ENCODE data around the gene CDKN2D. TPM values are rescaled to one million over a fixed set of nuclear protein-coding genes. Genes with fewer than 3 reads are reported as not detected.

Gene CDKN2D
- total RNA-seq, 2 experiments from 2014 or later, result 62.1 to 67.1 TPM

DNA sequence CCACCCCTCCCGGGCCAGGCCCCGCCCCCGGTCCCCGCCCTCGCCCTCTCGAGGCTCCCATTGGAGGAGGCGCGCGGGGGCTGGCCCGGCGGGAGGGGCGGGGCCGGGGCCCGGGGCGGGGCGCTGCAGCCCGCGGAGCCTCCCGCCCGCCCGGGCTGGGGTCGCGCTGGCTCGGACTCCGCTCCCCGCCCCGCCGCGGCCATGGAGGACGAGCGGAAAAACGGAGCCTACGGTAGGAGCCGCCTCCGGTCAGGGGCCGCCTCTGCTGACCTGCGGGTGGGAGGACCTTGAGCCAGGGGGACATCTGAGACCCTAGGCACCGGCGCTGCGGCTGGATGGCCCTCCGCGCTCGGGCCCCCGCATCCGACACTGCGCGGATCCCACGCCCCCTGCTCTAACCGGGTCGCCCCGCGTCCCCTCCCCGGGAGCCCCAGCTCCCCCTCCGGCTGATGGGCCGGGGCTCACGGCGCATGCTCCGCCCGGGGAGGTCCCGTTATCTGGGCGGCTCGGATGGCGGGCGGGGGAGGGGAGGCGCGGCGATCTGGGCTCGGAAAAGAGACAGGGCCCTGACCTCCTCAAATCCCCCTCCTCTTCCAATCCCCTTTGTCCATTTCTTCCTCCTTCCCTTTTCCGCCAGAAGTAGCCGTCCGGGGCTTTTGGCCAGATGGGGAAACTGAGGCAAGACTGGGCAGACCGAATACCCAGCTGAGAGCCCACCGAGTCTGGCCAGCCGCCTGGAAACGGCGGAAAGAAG lies 33.7 kb upstream of the CDKN2D start:
- H3K4me1 Mint-ChIP-seq (ENCODE audit: low read depth), result peaks cover 21% of the 10 kb centered on the region
- ATAC-seq (peak; percentile 86), DNase-seq (peak; percentile 93)
- H3K4me3 Mint-ChIP-seq, result peak overlapping the region; percentile 96
- TF ChIP-seq, protein P1, sequence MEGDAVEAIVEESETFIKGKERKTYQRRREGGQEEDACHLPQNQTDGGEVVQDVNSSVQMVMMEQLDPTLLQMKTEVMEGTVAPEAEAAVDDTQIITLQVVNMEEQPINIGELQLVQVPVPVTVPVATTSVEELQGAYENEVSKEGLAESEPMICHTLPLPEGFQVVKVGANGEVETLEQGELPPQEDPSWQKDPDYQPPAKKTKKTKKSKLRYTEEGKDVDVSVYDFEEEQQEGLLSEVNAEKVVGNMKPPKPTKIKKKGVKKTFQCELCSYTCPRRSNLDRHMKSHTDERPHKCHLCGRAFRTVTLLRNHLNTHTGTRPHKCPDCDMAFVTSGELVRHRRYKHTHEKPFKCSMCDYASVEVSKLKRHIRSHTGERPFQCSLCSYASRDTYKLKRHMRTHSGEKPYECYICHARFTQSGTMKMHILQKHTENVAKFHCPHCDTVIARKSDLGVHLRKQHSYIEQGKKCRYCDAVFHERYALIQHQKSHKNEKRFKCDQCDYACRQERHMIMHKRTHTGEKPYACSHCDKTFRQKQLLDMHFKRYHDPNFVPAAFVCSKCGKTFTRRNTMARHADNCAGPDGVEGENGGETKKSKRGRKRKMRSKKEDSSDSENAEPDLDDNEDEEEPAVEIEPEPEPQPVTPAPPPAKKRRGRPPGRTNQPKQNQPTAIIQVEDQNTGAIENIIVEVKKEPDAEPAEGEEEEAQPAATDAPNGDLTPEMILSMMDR (IDR thresholded peaks at IDR 0.05), result no peak
- peaks cover 14% of the 10 kb centered on the region for H3K36me3 Mint-ChIP-seq (ENCODE audit: low read depth)
- no peaks in the 10 kb centered on the region for H3K27me3 Mint-ChIP-seq
- POLR2A ChIA-PET, result interaction anchor here (0.7 to 4.8 kb wide), 11 partner anchors 8 to 99 kb away, joined by 3 to 25 read pairs (median 9); partner anchors contain the start of genes CDKN2D and QTRT1
- intact Hi-C loops (cut with micrococcal nuclease), result loop anchor here (5.0 kb wide), 1 partner anchor 40 kb away; no protein-coding TSS in a partner anchor
- H3K27ac Mint-ChIP-seq, result peak overlapping the region; percentile 96
- CTCF ChIA-PET, result interaction anchor here (1.0 to 3.8 kb wide), 5 partner anchors 21 to 115 kb away, joined by 3 to 34 read pairs (median 9); partner anchors contain the start of gene DNM2
- H3K9me3 Mint-ChIP-seq, result no peaks in the 10 kb centered on the region

GRCh38 chr19:10601999-10602329 lies 33.2 kb upstream of the CDKN2D start:
- intact Hi-C loops (cut with micrococcal nuclease), result loop anchor here (5.0 kb wide), 1 partner anchor 40 kb away; no protein-coding TSS in a partner anchor
- Mint-ChIP-seq H3K9me3 (no peaks in the 10 kb centered on the region), H3K4me1 (ENCODE audit: low read depth) (peaks cover 19% of the 10 kb centered on the region), H3K27me3 (no peaks in the 10 kb centered on the region), H3K36me3 (ENCODE audit: low read depth) (peaks cover 12% of the 10 kb centered on the region), H3K27ac (peak overlapping the region; percentile 81), H3K4me3 (peak overlapping the region; percentile 68)
- TF ChIP-seq, protein P1 (IDR thresholded peaks at IDR 0.05), result no peak
- ATAC-seq (no peak), DNase-seq (no peak)
- ChIA-PET CTCF (interaction anchor here (1.0 to 1.8 kb wide), 4 partner anchors 21 to 116 kb away, joined by 3 to 34 read pairs (median 7); partner anchors contain the start of gene DNM2), POLR2A (interaction anchor here (0.9 to 4.8 kb wide), 7 partner anchors 9 to 50 kb away, joined by 3 to 25 read pairs (median 13); partner anchors contain the start of gene CDKN2D)

DNA sequence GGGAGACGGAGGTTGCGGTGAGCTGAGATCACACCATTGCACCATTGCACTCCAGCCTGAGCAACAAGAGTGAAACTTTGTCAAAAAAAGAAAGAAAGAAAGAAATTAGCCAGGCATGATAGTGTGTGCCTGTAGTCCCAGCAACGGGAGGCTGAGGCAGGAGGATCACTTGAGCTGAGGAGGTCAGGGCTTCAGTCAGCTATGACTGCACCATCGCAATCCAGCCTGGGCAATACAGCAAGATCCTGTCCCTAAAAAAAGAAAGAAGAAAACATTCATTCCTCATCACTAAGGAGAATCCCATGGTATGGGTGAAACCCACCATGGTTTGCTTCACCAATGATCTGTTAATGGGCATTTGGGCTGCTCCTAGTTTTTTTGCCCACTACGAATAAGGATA lies 31.4 kb upstream of the CDKN2D start:
- DNase-seq (no peak), ATAC-seq (no peak)
- CTCF ChIA-PET, result interaction anchor here (1.0 to 2.6 kb wide), 3 partner anchors 19 to 46 kb away, joined by 3 to 9 read pairs (median 7); no protein-coding TSS in a partner anchor
- Mint-ChIP-seq H3K9me3 (no peaks in the 10 kb centered on the region), H3K27me3 (no peaks in the 10 kb centered on the region), H3K36me3 (ENCODE audit: low read depth) (peaks cover 12% of the 10 kb centered on the region), H3K27ac (no peak overlapping the region), H3K4me1 (ENCODE audit: low read depth) (peaks cover 36% of the 10 kb centered on the region), H3K4me3 (no peak overlapping the region)
- POLR2A ChIA-PET, result interaction anchor here (0.6 to 3.9 kb wide), 2 partner anchors 12 to 235 kb away, joined by 4 to 13 read pairs; no protein-coding TSS in a partner anchor
- intact Hi-C loops (cut with micrococcal nuclease), result loop anchor here (5.0 kb wide), 1 partner anchor 42 kb away; no protein-coding TSS in a partner anchor
- TF ChIP-seq, protein P1 (IDR thresholded peaks at IDR 0.05), result no peak

DNA sequence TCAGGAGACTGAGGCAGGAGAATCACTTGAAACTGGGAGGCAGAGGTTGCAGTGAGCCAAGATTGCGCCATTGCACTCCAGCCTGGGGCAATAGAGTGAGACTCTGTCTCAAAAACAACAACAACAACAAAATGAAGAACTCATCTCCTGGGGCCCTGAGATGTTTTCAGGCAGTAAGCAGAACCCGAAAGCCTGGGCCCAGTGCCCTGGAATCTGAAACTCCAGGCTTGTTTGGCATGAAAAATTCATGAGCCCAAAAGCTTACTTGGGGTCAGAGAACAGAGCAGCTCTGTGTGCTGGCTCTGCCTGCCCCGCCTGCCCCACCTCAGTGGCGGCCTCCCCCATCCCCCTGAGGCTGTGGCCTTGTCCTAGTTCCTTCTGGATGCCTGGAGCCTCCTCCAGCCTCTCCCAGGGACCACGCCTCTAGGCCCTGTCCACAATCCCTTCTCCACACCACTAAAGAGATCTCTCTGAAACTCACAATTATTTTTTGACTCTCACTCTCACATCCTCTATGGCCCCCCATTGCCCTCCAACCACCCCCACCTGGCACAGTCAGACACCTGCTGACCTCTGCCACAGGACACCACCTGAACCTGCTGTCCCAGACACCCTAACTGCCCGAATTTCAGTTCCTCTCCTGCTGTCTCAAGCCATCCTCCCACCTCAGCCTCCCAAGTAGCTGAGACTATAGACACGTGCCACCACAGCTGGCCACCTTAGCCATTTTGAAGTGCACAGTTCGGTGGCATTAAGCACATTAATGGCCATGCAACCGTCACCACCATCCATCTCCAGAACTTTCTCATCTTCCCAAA lies 25.2 kb upstream of the CDKN2D start:
- intact Hi-C loops (cut with micrococcal nuclease), result no loop called here
- no peak for ATAC-seq
- CTCF ChIA-PET, result interaction anchor here (3.5 to 6.3 kb wide), 2 partner anchors 13 to 50 kb away, joined by 12 to 50 read pairs; no protein-coding TSS in a partner anchor
- POLR2A ChIA-PET, result interaction anchor here (1.6 to 2.2 kb wide), 2 partner anchors 10 kb away, joined by 8 to 9 read pairs; no protein-coding TSS in a partner anchor
- TF ChIP-seq, protein P1 (IDR thresholded peaks at IDR 0.05), result no peak
- Mint-ChIP-seq H3K4me1 (ENCODE audit: low read depth) (peaks cover 22% of the 10 kb centered on the region), H3K36me3 (ENCODE audit: low read depth) (no peaks in the 10 kb centered on the region), H3K27me3 (no peaks in the 10 kb centered on the region), H3K27ac (peak overlapping the region; percentile 73), H3K9me3 (no peaks in the 10 kb centered on the region), H3K4me3 (no peak overlapping the region)
- no peak for DNase-seq
